GM19035 (cell line): Measurements from ENCODE around the gene ABCA7.

Experiments used
- ATAC-seq: cut with Tn5 transposase; IDR thresholded peaks from one replicate; pipeline ENCODE4 v1.9.1; 2021; ENCODE audit not compliant: unreplicated experiment

Gene ABCA7

GRCh38 chr19:1055886-1056620 is 16.1 kb downstream of the ABCA7 start:
- ATAC-seq, result no peak

- no peak for ATAC-seq
Measured at GRCh38 chr19:1057176-1057855, 17.4 kb downstream of the ABCA7 start.

- ATAC-seq, result no peak
Measured at GRCh38 chr19:1058112-1058511, 18.2 kb downstream of the ABCA7 start.

- ATAC-seq, result no peak
Measured at GRCh38 chr19:1060689-1061088, 20.8 kb downstream of the ABCA7 start.

GRCh38 chr19:1061987-1062386 is 22.1 kb downstream of the ABCA7 start:
- no peak for ATAC-seq

DNA sequence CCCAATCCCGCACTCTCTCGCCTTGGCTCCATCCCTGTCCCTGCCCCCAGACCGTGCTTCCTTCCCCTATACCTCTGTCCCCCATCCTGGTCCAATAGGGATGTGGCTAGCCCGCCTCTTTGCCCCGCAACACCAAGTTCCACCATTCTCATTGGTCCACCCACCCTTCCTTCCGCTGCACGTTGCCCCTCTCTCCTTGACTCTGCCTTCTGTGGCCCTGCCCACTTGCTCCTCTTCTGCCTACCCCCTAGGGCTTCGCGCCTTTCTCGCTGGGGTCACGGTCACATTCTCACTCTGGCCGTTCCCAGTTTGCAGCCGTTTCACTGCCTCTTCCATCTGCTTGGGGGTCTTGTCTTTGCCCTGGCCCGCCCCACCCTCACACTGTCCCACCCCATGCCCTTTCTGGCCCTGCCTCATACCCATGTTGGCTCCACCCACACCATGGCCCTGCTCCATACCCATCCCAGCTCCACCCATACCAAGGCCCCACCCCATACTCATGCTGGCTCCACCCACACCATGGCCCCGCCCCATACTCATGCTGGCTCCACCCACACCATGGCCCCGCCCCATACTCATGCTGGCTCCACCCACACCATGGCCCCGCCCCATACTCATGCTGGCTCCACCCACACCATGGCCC is 22.6 kb downstream of the ABCA7 start:
- ATAC-seq, result no peak

GRCh38 chr19:1063030-1063908 is 23.4 kb downstream of the ABCA7 start:
- no peak for ATAC-seq

GRCh38 chr19:1063909-1064660 is 24.2 kb downstream of the ABCA7 start:
- no peak for ATAC-seq

GRCh38 chr19:1064661-1065605 is 25.0 kb downstream of the ABCA7 start:
- no peak for ATAC-seq

DNA sequence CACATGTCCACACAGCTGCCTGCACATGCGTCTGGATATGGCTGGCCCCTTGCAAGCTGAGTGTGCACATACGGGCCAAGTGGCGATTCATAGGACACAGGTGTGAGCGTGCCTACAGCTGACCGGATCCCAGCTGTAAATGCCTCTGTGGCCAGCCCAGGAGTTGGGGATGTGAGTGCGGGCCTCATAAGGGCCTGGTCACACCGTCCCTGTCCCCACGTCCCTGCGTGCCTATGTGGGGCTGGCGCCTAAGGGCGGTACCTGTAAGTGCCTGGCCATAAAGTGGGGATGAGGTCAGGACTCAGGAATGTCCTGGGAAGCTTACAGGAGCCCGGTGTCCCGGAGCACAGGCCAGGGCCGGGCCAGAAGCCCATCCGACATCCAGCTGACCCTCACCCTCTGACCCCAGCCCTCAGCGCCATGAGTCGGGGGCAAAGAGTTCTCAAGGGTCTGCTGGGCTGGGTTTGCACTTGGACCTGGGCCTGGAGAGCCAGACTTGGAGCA is 25.8 kb downstream of the ABCA7 start:
- ATAC-seq, result no peak

DNA sequence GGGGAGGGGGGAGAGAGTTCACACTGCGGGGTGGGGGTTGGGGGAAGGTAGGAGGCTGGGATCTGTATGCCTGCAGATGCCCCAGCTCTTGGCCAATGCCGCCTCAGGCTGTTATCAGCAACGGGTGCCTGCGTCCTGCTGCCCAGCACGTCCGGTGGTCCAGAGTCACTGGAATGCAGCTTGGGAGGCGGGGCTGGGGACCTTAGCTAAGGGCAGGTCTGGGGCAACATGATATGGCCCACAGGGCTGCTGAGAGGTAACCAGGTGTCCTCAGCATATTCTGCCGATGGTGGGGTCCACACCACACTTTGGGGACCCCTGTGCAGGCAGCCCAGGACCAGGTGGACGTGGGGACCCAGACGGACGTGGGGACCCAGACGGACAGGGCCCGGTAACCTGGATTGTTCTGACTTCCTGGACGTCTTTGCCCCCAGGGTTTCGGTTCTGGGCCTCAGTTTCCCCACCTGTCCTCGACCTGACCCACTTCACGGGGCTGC is 26.4 kb downstream of the ABCA7 start:
- no peak for ATAC-seq

DNA sequence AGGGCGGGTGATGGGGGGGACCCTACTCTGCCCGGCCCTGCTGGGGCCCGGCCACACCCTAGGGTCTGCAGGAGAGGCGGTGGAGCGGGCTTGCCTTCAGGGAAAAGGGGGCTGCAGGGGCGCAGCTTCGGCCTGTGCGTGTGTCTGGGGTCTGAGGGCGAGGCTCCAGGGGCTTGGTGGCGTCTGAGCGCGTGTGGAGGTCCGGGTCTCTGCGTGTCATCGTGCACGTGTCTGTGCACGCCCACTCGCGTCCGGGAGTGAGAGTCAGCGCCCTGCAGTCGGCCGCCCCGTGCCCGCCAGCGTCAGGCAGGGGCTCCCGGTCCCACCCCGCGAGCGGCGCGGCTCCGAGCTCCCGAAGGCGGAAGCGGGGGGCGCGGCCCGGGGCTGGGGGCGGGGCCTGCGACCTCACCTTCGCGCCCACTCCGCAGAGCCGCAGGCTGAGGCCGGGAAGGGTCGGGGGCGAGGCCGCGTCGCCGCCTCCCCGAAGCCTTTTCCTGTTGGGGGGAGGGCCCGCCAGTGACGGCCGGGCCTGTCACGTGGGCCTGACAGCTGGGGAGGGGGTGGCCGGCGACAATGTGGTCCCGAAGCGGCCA is 26.9 kb downstream of the ABCA7 start, which contains the start of gene ARHGAP45:
Gene ARHGAP45 (plus strand): TSS at position 420 of the 593 bp plus-strand sequence. CDS start 239 bp downstream, outside the sequence.
- ATAC-seq, result peak; percentile 40

DNA sequence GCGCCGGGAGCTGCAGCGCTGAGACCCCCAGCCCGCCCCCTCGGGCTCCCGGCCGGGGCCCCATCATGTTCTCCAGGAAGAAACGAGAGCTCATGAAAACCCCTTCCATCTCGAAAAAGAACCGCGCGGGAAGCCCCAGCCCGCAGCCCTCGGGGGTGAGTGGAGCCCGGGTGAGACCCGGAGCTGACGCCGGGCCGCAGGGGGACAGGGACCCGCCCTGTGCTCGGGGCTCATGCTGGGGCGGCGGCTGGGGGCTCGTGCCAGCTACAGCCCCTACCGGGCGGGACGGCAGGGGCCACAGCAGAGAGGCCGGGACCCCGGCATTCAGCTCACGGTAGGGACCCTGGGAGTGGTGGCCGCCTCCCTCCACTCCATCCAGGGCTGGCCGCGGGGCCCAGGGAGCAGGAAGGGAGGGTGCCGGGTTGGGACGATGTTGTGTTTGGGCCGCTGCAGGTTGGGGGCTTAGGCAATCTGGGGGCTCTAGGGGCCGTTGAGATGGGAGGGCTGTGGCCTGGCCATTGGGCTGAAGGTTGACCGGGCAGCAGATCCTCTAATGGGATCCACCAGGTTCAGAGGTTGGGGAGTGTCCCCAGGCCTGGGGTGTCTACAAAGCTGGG is 27.5 kb downstream of the ABCA7 start:
- peak; percentile 23 for ATAC-seq

DNA sequence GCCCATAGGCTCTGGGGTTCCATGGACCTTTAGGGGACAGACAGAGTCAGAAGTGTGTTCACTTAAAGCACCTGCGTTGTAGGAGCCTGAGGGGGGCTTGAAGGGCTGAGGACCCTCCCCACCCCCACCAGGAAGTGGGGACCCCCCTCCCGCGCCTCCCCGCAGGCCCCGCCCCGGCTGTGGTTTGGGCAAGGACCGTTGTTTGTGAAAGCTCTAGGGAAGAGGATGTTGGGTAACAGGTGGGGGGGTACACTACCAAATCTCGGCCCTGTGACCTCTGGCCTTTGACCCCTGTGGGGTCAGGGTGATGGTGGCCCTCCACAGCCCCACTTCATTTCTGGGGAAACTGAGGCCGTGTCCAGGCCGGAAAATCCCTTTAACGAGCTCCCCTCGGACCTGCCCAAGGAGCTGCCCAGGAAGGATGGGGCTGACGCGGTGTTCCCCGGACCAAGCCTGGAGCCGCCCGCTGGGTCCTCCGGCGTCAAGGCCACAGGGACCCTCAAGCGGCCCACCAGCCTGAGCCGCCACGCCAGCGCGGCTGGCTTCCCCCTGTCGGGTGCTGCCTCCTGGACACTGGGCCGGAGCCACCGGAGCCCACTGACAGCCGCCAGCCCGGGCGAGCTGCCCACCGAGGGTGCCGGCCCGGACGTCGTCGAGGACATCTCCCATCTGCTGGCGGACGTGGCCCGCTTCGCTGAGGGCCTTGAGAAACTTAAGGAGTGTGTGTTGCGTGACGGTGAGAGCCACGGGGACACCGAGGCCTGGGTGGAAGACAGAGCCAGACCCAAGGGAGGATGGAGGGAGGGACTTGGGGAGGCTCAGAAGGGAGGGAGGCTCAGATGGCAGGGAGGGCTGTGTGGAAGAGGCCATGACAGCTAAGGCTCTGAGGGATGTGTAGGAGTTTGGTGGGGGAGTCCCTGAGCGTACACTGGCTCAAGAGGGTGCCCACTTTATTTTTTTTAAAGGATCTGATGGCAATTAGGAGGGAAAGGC is 28.4 kb downstream of the ABCA7 start:
- ATAC-seq, result no peak

- no peak for ATAC-seq
Measured at GRCh38 chr19:1069009-1069779, 29.3 kb downstream of the ABCA7 start.

- ATAC-seq, result no peak
Measured at GRCh38 chr19:1070576-1070930, 30.6 kb downstream of the ABCA7 start.
